ENCODE measurements around the gene TNC. TPM values are rescaled to one million over a fixed set of nuclear protein-coding genes. Genes with fewer than 3 reads are reported as not detected.

TNC gene
- total and polyA plus RNA-seq, 12 donors, result 0.41 to 120 (median 5.7) TPM

DNA sequence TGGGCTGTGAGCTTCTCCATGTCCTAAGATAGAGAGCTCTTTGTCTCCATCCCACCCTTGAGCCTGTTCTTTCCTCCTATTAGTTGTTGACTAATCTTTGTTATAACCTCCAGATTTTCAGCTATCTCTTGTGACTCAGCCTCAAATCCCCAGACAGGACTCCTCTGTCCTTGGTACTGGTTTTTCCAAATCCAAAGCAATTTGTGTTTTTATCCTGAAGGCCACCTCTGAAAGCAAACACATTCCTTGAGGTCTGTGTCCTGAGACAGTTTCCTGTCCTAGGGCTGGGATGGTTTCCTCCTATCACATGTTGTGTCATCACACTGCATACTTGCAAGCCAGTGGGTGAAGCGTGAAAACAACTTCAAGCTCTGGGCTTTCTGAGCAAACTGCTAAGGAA, 8.5 kb downstream of the TNC start:
- Histone ChIP-seq H3K9me3 (peaks cover 0 to 4% (median 0%) of the 10 kb centered on the region in 11 donors), H3K4me1 (peaks cover 0 to 9% (median 0%) of the 10 kb centered on the region in 9 donors), H3K4me3 (no peak overlapping the region), H3K27ac (no peak overlapping the region), H3K36me3 (no peaks in the 10 kb centered on the region), H3K27me3 (peaks cover 0 to 19% (median 9%) of the 10 kb centered on the region in 7 donors)
- no peak for DNase-seq
- TF ChIP-seq, protein P1, sequence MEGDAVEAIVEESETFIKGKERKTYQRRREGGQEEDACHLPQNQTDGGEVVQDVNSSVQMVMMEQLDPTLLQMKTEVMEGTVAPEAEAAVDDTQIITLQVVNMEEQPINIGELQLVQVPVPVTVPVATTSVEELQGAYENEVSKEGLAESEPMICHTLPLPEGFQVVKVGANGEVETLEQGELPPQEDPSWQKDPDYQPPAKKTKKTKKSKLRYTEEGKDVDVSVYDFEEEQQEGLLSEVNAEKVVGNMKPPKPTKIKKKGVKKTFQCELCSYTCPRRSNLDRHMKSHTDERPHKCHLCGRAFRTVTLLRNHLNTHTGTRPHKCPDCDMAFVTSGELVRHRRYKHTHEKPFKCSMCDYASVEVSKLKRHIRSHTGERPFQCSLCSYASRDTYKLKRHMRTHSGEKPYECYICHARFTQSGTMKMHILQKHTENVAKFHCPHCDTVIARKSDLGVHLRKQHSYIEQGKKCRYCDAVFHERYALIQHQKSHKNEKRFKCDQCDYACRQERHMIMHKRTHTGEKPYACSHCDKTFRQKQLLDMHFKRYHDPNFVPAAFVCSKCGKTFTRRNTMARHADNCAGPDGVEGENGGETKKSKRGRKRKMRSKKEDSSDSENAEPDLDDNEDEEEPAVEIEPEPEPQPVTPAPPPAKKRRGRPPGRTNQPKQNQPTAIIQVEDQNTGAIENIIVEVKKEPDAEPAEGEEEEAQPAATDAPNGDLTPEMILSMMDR (IDR thresholded peaks at IDR 0.05), result no peak
- intact Hi-C loops (cut with DNase I), result no loop called here
- ATAC-seq, result no peak
- 65 to 66% methylated on average over 1 of the region's 1 CpG for WGBS, 2 donors

- Histone ChIP-seq H3K4me3 (no peak overlapping the region), H3K4me1 (peaks cover 0 to 9% (median 0%) of the 10 kb centered on the region in 9 donors), H3K9me3 (peaks cover 0 to 4% (median 0%) of the 10 kb centered on the region in 11 donors), H3K36me3 (no peaks in the 10 kb centered on the region), H3K27me3 (peaks cover 0 to 7% (median 0%) of the 10 kb centered on the region in 7 donors), H3K27ac (no peak overlapping the region)
- DNase-seq, result no peak
- intact Hi-C loops (cut with DNase I), result no loop called here
- 78 to 91% methylated on average over 2 of the region's 2 CpGs for WGBS, 2 donors
- no peak for ATAC-seq
- TF ChIP-seq, protein P1 (IDR thresholded peaks at IDR 0.05), result no peak
Measured at GRCh38 chr9:115107701-115108100, 10.3 kb downstream of the TNC start.

DNA sequence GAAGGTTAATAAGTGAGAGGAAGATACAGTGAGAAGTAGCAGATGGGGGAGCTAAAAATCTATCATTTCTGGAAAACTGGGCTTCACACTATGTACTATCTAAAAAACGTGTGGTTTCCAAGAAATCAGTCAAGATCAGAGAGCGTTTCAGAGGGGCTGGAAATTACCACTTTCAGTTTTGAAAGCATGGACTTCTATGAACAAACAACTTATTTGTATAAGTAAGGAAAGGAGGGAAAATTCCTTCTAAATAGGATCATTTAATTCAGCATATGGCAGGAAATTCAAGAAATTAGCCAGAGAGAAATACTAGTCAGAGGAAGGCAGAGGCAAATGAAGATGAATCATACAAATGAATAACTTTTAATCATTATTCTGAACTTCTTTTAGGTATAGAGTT, 11.3 kb downstream of the TNC start:
- H3K4me1 ChIP-seq, result peaks cover 0 to 9% (median 0%) of the 10 kb centered on the region in 9 donors
- TF ChIP-seq, protein P1 (IDR thresholded peaks at IDR 0.05), result no peak

GRCh38 chr9:115106001-115106400, 12.0 kb downstream of the TNC start:
- TF ChIP-seq, protein P1 (IDR thresholded peaks at IDR 0.05), result no peak
- Histone ChIP-seq H3K27ac (no peak overlapping the region), H3K4me1 (peaks cover 0 to 9% (median 0%) of the 10 kb centered on the region in 9 donors), H3K9me3 (peaks cover 0 to 4% (median 0%) of the 10 kb centered on the region in 11 donors), H3K36me3 (no peaks in the 10 kb centered on the region), H3K27me3 (no peaks in the 10 kb centered on the region), H3K4me3 (no peak overlapping the region)
- ATAC-seq, result no peak
- intact Hi-C loops (cut with DNase I), result no loop called here
- no peak for DNase-seq
- WGBS, 2 donors, result 88 to 91% methylated on average over 1 of the region's 1 CpG

More for the DNA sequence above, 11.3 kb downstream of the TNC start:
- Histone ChIP-seq H3K27me3 (peaks cover 0 to 2% (median 0%) of the 10 kb centered on the region in 7 donors), H3K9me3 (peaks cover 0 to 4% (median 0%) of the 10 kb centered on the region in 11 donors), H3K36me3 (no peaks in the 10 kb centered on the region), H3K27ac (no peak overlapping the region), H3K4me3 (no peak overlapping the region)
- intact Hi-C loops (cut with DNase I), result no loop called here
- 38 to 54% methylated on average over 2 of the region's 2 CpGs for WGBS, 2 donors
- DNase-seq, result no peak
- no peak for ATAC-seq

Data from heart right ventricle (tissue), 16 donors.